ENCODE data around the gene GPRIN3. TPM values are rescaled to one million over a fixed set of nuclear protein-coding genes. Genes with fewer than 3 reads are reported as not detected.

The GPRIN3 gene
- total RNA-seq, 2 donors from 2014 or later: 2.1 to 2.3 TPM

GRCh38 chr4:89267392-89267791 lies 40.2 kb downstream of the GPRIN3 start:
- TF ChIP-seq CTCF (conservative IDR thresholded peaks at IDR 0.05): no peak
- Mint-ChIP-seq H3K9me3 (no peaks in the 10 kb centered on the region), H3K4me1 (no peaks in the 10 kb centered on the region), H3K4me3 (no peak overlapping the region), H3K36me3 (ENCODE audit: low read depth) (no peaks in the 10 kb centered on the region), H3K27ac (no peak overlapping the region), H3K27me3 (ENCODE audit: insufficient read depth) (no peaks in the 10 kb centered on the region)
- H3K9me3 ChIP-seq (ENCODE audit: control insufficient read depth, low read length): no peaks in the 10 kb centered on the region
- H3K9ac ChIP-seq (ENCODE audit: extremely low read depth, low read length, poor library complexity, severe bottlenecking): no peak overlapping the region
- WGBS, 2 experiments (ENCODE audit: insufficient coverage in 1 of 2, insufficient read length in 1 of 2): 96% methylated on average over 1 of the region's 1 CpG; no CpG with 5 or more reads in 1 of the 2 experiments
- H3K4me1 ChIP-seq (ENCODE audit: control insufficient read depth, insufficient read depth, low read length): no peaks in the 10 kb centered on the region
- H3K4me3 ChIP-seq (ENCODE audit: low read length): no peak overlapping the region
- no peak for DNase-seq
- no peaks in the 10 kb centered on the region for H3K27me3 ChIP-seq (ENCODE audit: control insufficient read depth, insufficient read depth, low read length, poor library complexity, severe bottlenecking)
- no peak overlapping the region for H3K27ac ChIP-seq (ENCODE audit: low read depth, low read length)
- no peaks in the 10 kb centered on the region for H3K36me3 ChIP-seq (ENCODE audit: control insufficient read depth, insufficient read depth, low read length)

- no peak overlapping the region for H3K27ac Mint-ChIP-seq
- 88 to 100% methylated on average over 1 of the region's 1 CpG for WGBS, 2 experiments (ENCODE audit: insufficient coverage in 1 of 2, insufficient read length in 1 of 2)
- no peak for TF ChIP-seq CTCF (conservative IDR thresholded peaks at IDR 0.05)
- no peaks in the 10 kb centered on the region for H3K9me3 Mint-ChIP-seq
- Histone ChIP-seq H3K27me3 (ENCODE audit: control insufficient read depth, insufficient read depth, low read length, poor library complexity, severe bottlenecking) (no peaks in the 10 kb centered on the region), H3K27ac (ENCODE audit: low read depth, low read length) (no peak overlapping the region), H3K4me3 (ENCODE audit: low read length) (no peak overlapping the region), H3K9ac (ENCODE audit: extremely low read depth, low read length, poor library complexity, severe bottlenecking) (no peak overlapping the region), H3K9me3 (ENCODE audit: control insufficient read depth, low read length) (no peaks in the 10 kb centered on the region), H3K4me1 (ENCODE audit: control insufficient read depth, insufficient read depth, low read length) (no peaks in the 10 kb centered on the region), H3K36me3 (ENCODE audit: control insufficient read depth, insufficient read depth, low read length) (no peaks in the 10 kb centered on the region)
- DNase-seq: no peak
- no peak overlapping the region for H3K4me3 Mint-ChIP-seq
- H3K27me3 Mint-ChIP-seq (ENCODE audit: insufficient read depth): no peaks in the 10 kb centered on the region
- H3K4me1 Mint-ChIP-seq: peaks cover 2% of the 10 kb centered on the region
- no peaks in the 10 kb centered on the region for H3K36me3 Mint-ChIP-seq (ENCODE audit: low read depth)
These were observed 41.5 kb downstream of the GPRIN3 start for GRCh38 chr4:89266128-89266527.

GRCh38 chr4:89263265-89263664 lies 44.3 kb downstream of the GPRIN3 start:
- no peak for TF ChIP-seq CTCF (conservative IDR thresholded peaks at IDR 0.05)
- H3K9ac ChIP-seq (ENCODE audit: extremely low read depth, low read length, poor library complexity, severe bottlenecking): no peak overlapping the region
- H3K27me3 Mint-ChIP-seq (ENCODE audit: insufficient read depth): no peaks in the 10 kb centered on the region
- no peak overlapping the region for H3K4me3 ChIP-seq (ENCODE audit: low read length)
- H3K27me3 ChIP-seq (ENCODE audit: control insufficient read depth, insufficient read depth, low read length, poor library complexity, severe bottlenecking): no peaks in the 10 kb centered on the region
- WGBS, 2 experiments (ENCODE audit: insufficient coverage in 1 of 2, insufficient read length in 1 of 2): 91% methylated on average over 1 to 3 of the region's 3 CpGs
- H3K9me3 Mint-ChIP-seq: no peaks in the 10 kb centered on the region
- DNase-seq: no peak
- H3K9me3 ChIP-seq (ENCODE audit: control insufficient read depth, low read length): no peaks in the 10 kb centered on the region
- H3K36me3 ChIP-seq (ENCODE audit: control insufficient read depth, insufficient read depth, low read length): no peaks in the 10 kb centered on the region
- H3K36me3 Mint-ChIP-seq (ENCODE audit: low read depth): no peaks in the 10 kb centered on the region
- H3K4me1 ChIP-seq (ENCODE audit: control insufficient read depth, insufficient read depth, low read length): no peaks in the 10 kb centered on the region
- H3K4me3 Mint-ChIP-seq: no peak overlapping the region
- no peak overlapping the region for H3K27ac ChIP-seq (ENCODE audit: low read depth, low read length)
- no peak overlapping the region for H3K27ac Mint-ChIP-seq
- H3K4me1 Mint-ChIP-seq: peaks cover 11% of the 10 kb centered on the region
